Parathyroid adenoma (tissue), 2 donors: Measurements from ENCODE around the gene NCOA1.

Source experiments
- H2AFZ ChIP-seq: fragments of 300-600 bp; sonication (generic); one replicate; pipeline ENCODE4 v1.7.0; 2017; ENCODE audit warnings: antibody characterized with exemption, mild to moderate bottlenecking
- H3K27ac ChIP-seq: fragments of 300-600 bp; sonication (generic); one replicate; pipeline ENCODE4 v1.7.0; 2017
- H3K27me3 ChIP-seq: fragments of 300-600 bp; sonication (generic); one replicate; pipeline ENCODE4 v1.7.0; 2017; ENCODE audit warnings: low read length; ENCODE audit not compliant: control insufficient read depth, insufficient read depth
- H3K36me3 ChIP-seq: fragments of 300-600 bp; sonication (generic); one replicate; pipeline ENCODE4 v1.7.0; 2017; ENCODE audit warnings: low read length; ENCODE audit not compliant: control insufficient read depth, insufficient read depth
- H3K4me1 ChIP-seq: fragments of 300-600 bp; sonication (generic); one replicate; pipeline ENCODE4 v1.7.0; 2017; ENCODE audit warnings: control low read depth
- H3K4me2 ChIP-seq: fragments of 300-600 bp; sonication (generic); one replicate; pipeline ENCODE4 v1.7.0; 2017; ENCODE audit warnings: low read length
- H3K4me3 ChIP-seq: fragments of 300-600 bp; sonication (generic); one replicate; pipeline ENCODE4 v1.7.0; 2017; ENCODE audit warnings: low read depth, low read length
- H3K79me2 ChIP-seq: fragments of 300-600 bp; sonication (generic); one replicate; pipeline ENCODE4 v1.7.0; 2017; ENCODE audit warnings: control low read depth
- H3K9ac ChIP-seq: fragments of 300-600 bp; sonication (generic); one replicate; pipeline ENCODE4 v1.7.0; 2017; ENCODE audit warnings: mild to moderate bottlenecking
- H3K9me3 ChIP-seq: fragments of 300-600 bp; sonication (generic); one replicate; pipeline ENCODE4 v1.7.0; 2017; ENCODE audit warnings: low read length; ENCODE audit not compliant: control insufficient read depth
- TF ChIP-seq, protein P1 (sequence below): fragments of 300-600 bp; sonication (generic); IDR thresholded peaks from one replicate; pipeline ENCODE4 v1.7.0; 2017; ENCODE audit warnings: antibody characterized with exemption, mild to moderate bottlenecking
- donor health status: primary hyperparathyroidism.

NCOA1 gene

DNA sequence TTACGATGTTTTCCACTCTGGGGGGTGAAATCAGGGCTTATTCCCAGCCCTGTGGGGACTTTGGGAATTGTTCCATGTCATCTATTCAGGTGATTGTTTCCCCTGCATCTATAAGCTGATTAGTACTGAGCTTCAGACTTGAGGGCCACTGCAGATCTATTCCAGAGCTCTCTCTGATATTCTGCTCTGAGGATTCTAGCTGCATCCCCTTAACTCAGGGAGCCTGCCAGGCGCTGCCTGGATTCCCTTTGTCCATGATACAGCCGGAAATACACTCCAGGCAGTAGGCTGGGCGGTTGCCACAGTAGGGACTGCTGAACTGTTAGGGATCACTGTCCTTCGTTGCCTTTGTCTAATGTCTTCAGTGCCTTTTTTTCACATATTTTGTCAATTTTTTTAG, 270.8 kb downstream of the NCOA1 start:
- no peak overlapping the region for H3K9ac ChIP-seq
- H3K4me1 ChIP-seq = peaks cover 2% of the 10 kb centered on the region
- TF ChIP-seq, protein P1, sequence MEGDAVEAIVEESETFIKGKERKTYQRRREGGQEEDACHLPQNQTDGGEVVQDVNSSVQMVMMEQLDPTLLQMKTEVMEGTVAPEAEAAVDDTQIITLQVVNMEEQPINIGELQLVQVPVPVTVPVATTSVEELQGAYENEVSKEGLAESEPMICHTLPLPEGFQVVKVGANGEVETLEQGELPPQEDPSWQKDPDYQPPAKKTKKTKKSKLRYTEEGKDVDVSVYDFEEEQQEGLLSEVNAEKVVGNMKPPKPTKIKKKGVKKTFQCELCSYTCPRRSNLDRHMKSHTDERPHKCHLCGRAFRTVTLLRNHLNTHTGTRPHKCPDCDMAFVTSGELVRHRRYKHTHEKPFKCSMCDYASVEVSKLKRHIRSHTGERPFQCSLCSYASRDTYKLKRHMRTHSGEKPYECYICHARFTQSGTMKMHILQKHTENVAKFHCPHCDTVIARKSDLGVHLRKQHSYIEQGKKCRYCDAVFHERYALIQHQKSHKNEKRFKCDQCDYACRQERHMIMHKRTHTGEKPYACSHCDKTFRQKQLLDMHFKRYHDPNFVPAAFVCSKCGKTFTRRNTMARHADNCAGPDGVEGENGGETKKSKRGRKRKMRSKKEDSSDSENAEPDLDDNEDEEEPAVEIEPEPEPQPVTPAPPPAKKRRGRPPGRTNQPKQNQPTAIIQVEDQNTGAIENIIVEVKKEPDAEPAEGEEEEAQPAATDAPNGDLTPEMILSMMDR = no peak
- no peak overlapping the region for H3K4me2 ChIP-seq
- H3K4me3 ChIP-seq = no peak overlapping the region
- no peak overlapping the region for H3K27ac ChIP-seq
- H3K9me3 ChIP-seq = no peaks in the 10 kb centered on the region
- H3K27me3 ChIP-seq = no peaks in the 10 kb centered on the region
- no peak overlapping the region for H2AFZ ChIP-seq
- no peaks in the 10 kb centered on the region for H3K79me2 ChIP-seq
- no peaks in the 10 kb centered on the region for H3K36me3 ChIP-seq

DNA sequence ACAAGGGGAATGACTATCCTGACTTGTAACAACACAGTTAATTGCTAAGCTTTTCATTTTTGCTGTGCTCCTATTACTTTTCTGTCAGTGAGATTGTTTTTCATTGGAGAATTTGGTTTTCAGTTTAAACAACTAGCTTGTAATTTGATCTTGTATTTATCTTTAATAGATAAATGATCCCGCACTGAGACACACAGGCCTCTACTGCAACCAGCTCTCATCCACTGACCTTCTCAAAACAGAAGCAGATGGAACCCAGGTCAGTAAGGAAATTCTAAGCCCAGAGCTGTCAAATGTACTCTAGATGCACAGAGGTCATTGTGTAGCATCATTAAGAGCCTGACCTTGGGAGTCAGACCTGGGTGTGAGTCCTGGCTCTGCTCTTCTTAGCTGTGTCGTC, 271.5 kb downstream of the NCOA1 start:
- Histone ChIP-seq H3K27me3 (no peaks in the 10 kb centered on the region), H3K9me3 (no peaks in the 10 kb centered on the region), H3K36me3 (no peaks in the 10 kb centered on the region), H3K27ac (no peak overlapping the region), H3K79me2 (no peaks in the 10 kb centered on the region), H3K4me2 (no peak overlapping the region), H3K4me3 (no peak overlapping the region), H3K9ac (no peak overlapping the region), H2AFZ (no peak overlapping the region), H3K4me1 (peaks cover 2% of the 10 kb centered on the region)
- TF ChIP-seq, protein P1 = no peak

DNA sequence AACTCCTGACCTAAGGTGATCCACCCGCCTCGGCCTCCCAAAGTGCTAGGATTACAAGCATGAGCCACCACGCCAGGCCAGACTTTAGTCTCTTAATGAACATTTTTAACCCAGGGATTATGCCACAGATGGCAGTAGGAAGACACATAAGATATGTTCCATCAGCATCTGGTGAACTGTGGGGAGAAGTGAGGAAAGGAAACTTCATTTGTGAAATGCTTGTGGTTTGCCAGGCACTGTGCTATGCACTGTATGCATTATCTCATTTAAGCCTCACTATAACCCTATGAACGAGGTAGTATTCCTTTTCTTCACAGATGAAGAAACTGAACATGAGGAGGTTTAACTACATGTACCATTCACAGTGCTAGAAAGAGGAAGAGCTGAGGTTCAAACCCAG, 272.8 kb downstream of the NCOA1 start:
- TF ChIP-seq, protein P1 = no peak

DNA sequence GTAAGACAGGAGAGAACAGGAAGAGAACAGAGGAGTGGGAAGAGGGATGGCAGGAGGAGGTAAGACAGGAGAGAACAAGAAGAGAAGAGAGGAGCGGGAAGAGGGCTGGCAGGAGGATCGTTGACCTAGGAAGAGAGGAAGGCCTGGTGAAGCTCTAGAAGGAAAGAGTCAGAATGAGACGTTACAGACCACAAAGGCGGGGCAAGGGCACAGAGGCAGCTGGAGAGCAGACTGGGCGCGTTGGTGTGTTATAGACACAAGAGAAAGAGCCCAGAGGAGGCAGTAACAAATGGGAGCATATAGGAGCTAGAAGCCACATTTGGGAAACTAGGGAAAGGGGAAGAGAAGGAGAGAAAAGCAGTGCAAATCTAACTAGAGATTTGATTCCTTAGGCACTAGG, 275.6 kb downstream of the NCOA1 start:
- Histone ChIP-seq H3K4me1 (peaks cover 2% of the 10 kb centered on the region), H3K4me3 (no peak overlapping the region), H3K36me3 (no peaks in the 10 kb centered on the region), H3K79me2 (no peaks in the 10 kb centered on the region), H3K27ac (no peak overlapping the region), H3K9me3 (no peaks in the 10 kb centered on the region), H2AFZ (no peak overlapping the region), H3K27me3 (no peaks in the 10 kb centered on the region), H3K9ac (no peak overlapping the region), H3K4me2 (no peak overlapping the region)
- TF ChIP-seq, protein P1 = no peak

More for the DNA sequence above, 272.8 kb downstream of the NCOA1 start:
- H3K4me2 ChIP-seq = no peak overlapping the region
- no peak overlapping the region for H3K27ac ChIP-seq
- H3K79me2 ChIP-seq = no peaks in the 10 kb centered on the region
- no peaks in the 10 kb centered on the region for H3K9me3 ChIP-seq
- no peak overlapping the region for H3K4me3 ChIP-seq
- H3K36me3 ChIP-seq = no peaks in the 10 kb centered on the region
- H3K4me1 ChIP-seq = peaks cover 2% of the 10 kb centered on the region
- no peak overlapping the region for H2AFZ ChIP-seq
- no peaks in the 10 kb centered on the region for H3K27me3 ChIP-seq
- no peak overlapping the region for H3K9ac ChIP-seq

GRCh38 chr2:24768013-24768412, 277.0 kb downstream of the NCOA1 start:
- no peaks in the 10 kb centered on the region for H3K79me2 ChIP-seq
- H3K4me1 ChIP-seq = no peaks in the 10 kb centered on the region
- no peaks in the 10 kb centered on the region for H3K36me3 ChIP-seq
- no peaks in the 10 kb centered on the region for H3K27me3 ChIP-seq
- H3K4me2 ChIP-seq = no peak overlapping the region
- H3K27ac ChIP-seq = no peak overlapping the region
- H3K9me3 ChIP-seq = no peaks in the 10 kb centered on the region
- no peak overlapping the region for H3K9ac ChIP-seq
- H3K4me3 ChIP-seq = no peak overlapping the region
- no peak overlapping the region for H2AFZ ChIP-seq
- TF ChIP-seq, protein P1 = no peak
